GM12878 (cell line): ENCODE measurements around the gene BCR. TPM values are rescaled to one million over a fixed set of nuclear protein-coding genes. Genes with fewer than 3 reads are reported as not detected.

ENCODE experiments used
- ATAC-seq: fragments of 200-7000 bp; cut with Tn5 transposase; 3 replicates; pipeline ENCODE4 v1.9.1; 2020; ENCODE audit warnings: mild to moderate bottlenecking, moderate library complexity
- BruUV-seq: library from RNA; stranded (reverse); fragments of 400-500 nt; replicated peaks from 2 replicates; lab custom pipeline; 2021; lab: Mats Ljungman, UMichigan
- CTCF ChIA-PET: fragments of 300-600 bp; sonication (Branson Sonifier 250); formaldehyde crosslinking; extraction: SDS; loops from one replicate; lab custom pipeline; 2021; ENCODE audit warnings: inconsistent platforms; lab: Yijun Ruan, JAX
- POLR2A ChIA-PET: fragments of 350-600 bp; formaldehyde crosslinking; extraction: SDS; loops from one replicate; lab custom pipeline; 2021; ENCODE audit warnings: inconsistent platforms; lab: Charles Lee
- RAD21 ChIA-PET: fragments of 300-600 bp; sonication (Branson Sonifier 250); formaldehyde crosslinking; loops from one replicate; lab custom pipeline; 2023; ENCODE audit warnings: antibody characterized with exemption; ENCODE audit not compliant: unreplicated experiment; lab: Charles Lee
- SMC1A ChIA-PET: fragments of 300-600 bp; sonication (Branson Sonifier 250); formaldehyde crosslinking; loops from one replicate; lab custom pipeline; 2023; ENCODE audit not compliant: unreplicated experiment, uncharacterized antibody; lab: Charles Lee
- DNase-seq: peaks from one replicate; pipeline ENCODE4 v3.0.0-alpha.2; 2011; ENCODE audit warnings: low read depth, low spot score
- FAIRE-seq: peaks from 3 replicates; lab custom pipeline; 2011; peaks lifted over from hg19 to GRCh38; lab: Jason Lieb, UNC
- H2AFZ ChIP-seq: 2 replicates; pipeline ENCODE4 v1.6.0; 2011; ENCODE audit warnings: low read depth, low read length, control low read depth; ENCODE audit not compliant: control insufficient read depth
- H3K27ac ChIP-seq: 2 replicates; pipeline ENCODE4 v1.5.1; 2011; ENCODE audit warnings: control low read depth; ENCODE audit not compliant: control insufficient read depth, insufficient read depth
- H3K27me3 ChIP-seq, 2 experiments: replicated peaks in 1 of 2; 2 replicates each; pipeline versions ENCODE4 v1.6.0 to v1.6.1; 2011; ENCODE audit warnings: low read length in 1 of 2; ENCODE audit not compliant: control insufficient read depth in 2 of 2, insufficient read depth in 2 of 2
- H3K36me3 ChIP-seq, 2 experiments: 2 replicates each; pipeline ENCODE4 v1.5.1; 2011; ENCODE audit warnings: low read length in 1 of 2; ENCODE audit not compliant: control insufficient read depth in 2 of 2, insufficient read depth in 2 of 2
- H3K4me1 ChIP-seq: 2 replicates; pipeline ENCODE4 v1.6.1; 2011; ENCODE audit warnings: mild to moderate bottlenecking, low read length, moderate library complexity, mixed read lengths; ENCODE audit not compliant: control insufficient read depth, insufficient read depth
- H3K4me2 ChIP-seq: 2 replicates; pipeline ENCODE4 v1.6.0; 2011; ENCODE audit warnings: control low read depth; ENCODE audit not compliant: control insufficient read depth, insufficient read depth
- H3K4me3 ChIP-seq: fragments of 200-600 bp; sonication (generic); 2 replicates; pipeline ENCODE4 v1.5.1; 2016
- H3K79me2 ChIP-seq: 2 replicates; pipeline ENCODE4 v1.6.0; 2011; ENCODE audit warnings: low read length; ENCODE audit not compliant: control insufficient read depth, insufficient read depth
- H3K9ac ChIP-seq: 2 replicates; pipeline ENCODE4 v1.8.0; 2011; ENCODE audit warnings: low read length, control low read depth, mixed read lengths; ENCODE audit not compliant: control insufficient read depth, insufficient read depth
- H3K9me3 ChIP-seq: replicated peaks from 3 replicates; pipeline ENCODE4 v1.5.1; 2011; ENCODE audit warnings: mild to moderate bottlenecking, low read length; ENCODE audit not compliant: control insufficient read depth, insufficient read depth
- H4K20me1 ChIP-seq: 2 replicates; pipeline ENCODE4 v1.6.0; 2011; ENCODE audit not compliant: control insufficient read depth, insufficient read depth
- CEBPZ ChIP-seq: fragments of 150-350 bp; IDR thresholded peaks from 2 replicates; pipeline ENCODE4 v1.6.1; 2016; ENCODE audit warnings: low read depth, low read length
- IKZF2 ChIP-seq, 2 experiments: fragments of 450-650 bp; IDR thresholded peaks; 2 replicates each; pipeline ENCODE4 v1.6.1; 2017; ENCODE audit warnings: mild to moderate bottlenecking in 2 of 2, moderate library complexity in 2 of 2
- PAX5 ChIP-seq: IDR thresholded peaks from 2 replicates; pipeline ENCODE4 v1.6.1; 2011; ENCODE audit warnings: low read depth, low read length, borderline replicate concordance
- PBX3 ChIP-seq: IDR thresholded peaks from 2 replicates; pipeline ENCODE4 v1.6.1; 2011; ENCODE audit warnings: mild to moderate bottlenecking, low read depth, low read length, moderate library complexity; ENCODE audit not compliant: insufficient replicate concordance
- SPI1 ChIP-seq: IDR thresholded peaks from 2 replicates; pipeline ENCODE4 v1.6.1; 2011; ENCODE audit warnings: low read depth, mild to moderate bottlenecking, low read length, moderate library complexity, borderline replicate concordance; ENCODE audit not compliant: insufficient read depth
- STAT1 ChIP-seq: fragments of 450-650 bp; conservative IDR thresholded peaks from 2 replicates; pipeline ENCODE4 v1.6.1; 2014; ENCODE audit warnings: antibody characterized with exemption, mild to moderate bottlenecking
- WGBS: methylation state at CpG from one replicate; pipeline ENCODE4 v1.1.6; 2016; ENCODE audit warnings: low lambda C conversion rate; ENCODE audit not compliant: insufficient replicate concordance, insufficient coverage; ENCODE audit errors: missing lambda C conversion rate; 5-methylcytosine and 5-hydroxymethylcytosine counted together
- in situ Hi-C: fragments of 300-500 bp; cut with MboI; formaldehyde crosslinking; loops from 9 replicates; pipeline ENCODE4 v1.14.3; 2018; ENCODE audit warnings: mixed read lengths
- intact Hi-C: fragments of 100-400 bp; cut with micrococcal nuclease; formaldehyde crosslinking; loops from one replicate; pipeline ENCODE4 v1.14.2; 2022; ENCODE audit not compliant: unreplicated experiment
- polyA plus RNA-seq, 11 experiments: library from polyadenylated mRNA; depleted of rRNA in 4 of 11; unstranded in 6 of 11; stranded (reverse) in 5 of 11; fragments of >200 nt; fragmentation: Nextera tagmentation in 4 of 11; fragmentation: Illumina TruSeq in 1 of 11; extraction: Ambion mirVana in 4 of 11; extraction: Trizol in 1 of 11; gene quantifications; 1 replicate in 1 of 11; 2 replicates in 10 of 11; pipeline versions ENCODE4 v1.2.1 to v1.2.3, GENCODE V29; 2011 to 2016; ENCODE audit warnings: inconsistent platforms in 2 of 11, missing spikeins in 2 of 11, low read depth in 1 of 11
- total RNA-seq, 4 experiments: library from RNA; depleted of rRNA in 3 of 4; stranded (reverse); fragments of >200 nt in 3 of 4; fragmentation: Illumina TruSeq in 1 of 4; extraction: Trizol in 1 of 4; gene quantifications; 2 replicates each; pipeline versions ENCODE4 v1.2.1 to v1.2.3, GENCODE V29; 2013 to 2021
- TF ChIP-seq, protein P1 (sequence below): fragments of 450-650 bp; formaldehyde crosslinking; IDR thresholded peaks from 2 replicates; pipeline ENCODE4 v1.4.0; 2020; ENCODE audit warnings: mild to moderate bottlenecking, moderate library complexity
- TF ChIP-seq, protein P2 (sequence below): fragments of 450-650 bp; IDR thresholded peaks from 2 replicates; pipeline ENCODE4 v1.6.1; 2016; ENCODE audit warnings: mild to moderate bottlenecking

The BCR gene
- total and polyA plus RNA-seq, 10 of the 15 experiments (the other 5 are each of a cell fraction or from before 2014, with no cell fraction given), result 1.7 to 64.7 (median 18.4) TPM

- peaks cover 41% of the 10 kb centered on the region for H3K4me1 ChIP-seq
- ChIA-PET SMC1A (interaction anchor here (0.7 to 2.0 kb wide), 10 partner anchors 10 to 190 kb away, joined by 3 to 15 read pairs (median 4); no protein-coding TSS in a partner anchor), CTCF (interaction anchor here (0.6 to 2.0 kb wide), 14 partner anchors 11 to 191 kb away, joined by 3 to 21 read pairs (median 4); no protein-coding TSS in a partner anchor), RAD21 (interaction anchor here (0.6 to 2.7 kb wide), 11 partner anchors 8 to 1410 kb away, joined by 3 to 13 read pairs (median 4); partner anchors contain the start of gene BCR), POLR2A (interaction anchor here (0.5 to 3.2 kb wide), 13 partner anchors 10 to 1286 kb away, joined by 3 to 9 read pairs (median 3); no protein-coding TSS in a partner anchor)
- peak; percentile 56 for FAIRE-seq
- BruUV-seq, result no TSS peak
- no peaks in the 10 kb centered on the region for H3K9me3 ChIP-seq
- H3K79me2 ChIP-seq, result no peaks in the 10 kb centered on the region
- 25% methylated on average over 57 of the region's 62 CpGs for WGBS
- H3K27me3 ChIP-seq, result no peaks in the 10 kb centered on the region
- H3K27ac ChIP-seq, result no peak within 1 kb of the TSS
- DNase-seq, result peak; percentile 77
- peak within 1 kb of the TSS; percentile 70 for H3K4me2 ChIP-seq
- no peaks in the 10 kb centered on the region for H3K36me3 ChIP-seq
- peak; percentile 73 for ATAC-seq
- H4K20me1 ChIP-seq, result no peaks in the 10 kb centered on the region
- peak within 1 kb of the TSS; percentile 42 for H2AFZ ChIP-seq
- intact Hi-C loops, result loop anchor here (10.0 kb wide), 1 partner anchor 290 kb away; no protein-coding TSS in a partner anchor
- peak within 1 kb of the TSS; percentile 47; the same call in 1 of the 2 replicates for H3K9ac ChIP-seq
- H3K4me3 ChIP-seq, result peak within 1 kb of the TSS; percentile 43
- in situ Hi-C loops, result no loop called here
- TF ChIP-seq SPI1, result no peak
- TF ChIP-seq, protein P1, sequence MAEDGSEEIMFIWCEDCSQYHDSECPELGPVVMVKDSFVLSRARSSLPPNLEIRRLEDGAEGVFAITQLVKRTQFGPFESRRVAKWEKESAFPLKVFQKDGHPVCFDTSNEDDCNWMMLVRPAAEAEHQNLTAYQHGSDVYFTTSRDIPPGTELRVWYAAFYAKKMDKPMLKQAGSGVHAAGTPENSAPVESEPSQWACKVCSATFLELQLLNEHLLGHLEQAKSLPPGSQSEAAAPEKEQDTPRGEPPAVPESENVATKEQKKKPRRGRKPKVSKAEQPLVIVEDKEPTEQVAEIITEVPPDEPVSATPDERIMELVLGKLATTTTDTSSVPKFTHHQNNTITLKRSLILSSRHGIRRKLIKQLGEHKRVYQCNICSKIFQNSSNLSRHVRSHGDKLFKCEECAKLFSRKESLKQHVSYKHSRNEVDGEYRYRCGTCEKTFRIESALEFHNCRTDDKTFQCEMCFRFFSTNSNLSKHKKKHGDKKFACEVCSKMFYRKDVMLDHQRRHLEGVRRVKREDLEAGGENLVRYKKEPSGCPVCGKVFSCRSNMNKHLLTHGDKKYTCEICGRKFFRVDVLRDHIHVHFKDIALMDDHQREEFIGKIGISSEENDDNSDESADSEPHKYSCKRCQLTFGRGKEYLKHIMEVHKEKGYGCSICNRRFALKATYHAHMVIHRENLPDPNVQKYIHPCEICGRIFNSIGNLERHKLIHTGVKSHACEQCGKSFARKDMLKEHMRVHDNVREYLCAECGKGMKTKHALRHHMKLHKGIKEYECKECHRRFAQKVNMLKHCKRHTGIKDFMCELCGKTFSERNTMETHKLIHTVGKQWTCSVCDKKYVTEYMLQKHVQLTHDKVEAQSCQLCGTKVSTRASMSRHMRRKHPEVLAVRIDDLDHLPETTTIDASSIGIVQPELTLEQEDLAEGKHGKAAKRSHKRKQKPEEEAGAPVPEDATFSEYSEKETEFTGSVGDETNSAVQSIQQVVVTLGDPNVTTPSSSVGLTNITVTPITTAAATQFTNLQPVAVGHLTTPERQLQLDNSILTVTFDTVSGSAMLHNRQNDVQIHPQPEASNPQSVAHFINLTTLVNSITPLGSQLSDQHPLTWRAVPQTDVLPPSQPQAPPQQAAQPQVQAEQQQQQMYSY (CRISPR knock-in tag), result no peak
- TF ChIP-seq PAX5, result no peak
- no peak for TF ChIP-seq IKZF2 (IDR thresholded peaks at IDR 0.05)
- no peak for TF ChIP-seq CEBPZ
- TF ChIP-seq PBX3, result peak; percentile 87
- TF ChIP-seq, protein P2, sequence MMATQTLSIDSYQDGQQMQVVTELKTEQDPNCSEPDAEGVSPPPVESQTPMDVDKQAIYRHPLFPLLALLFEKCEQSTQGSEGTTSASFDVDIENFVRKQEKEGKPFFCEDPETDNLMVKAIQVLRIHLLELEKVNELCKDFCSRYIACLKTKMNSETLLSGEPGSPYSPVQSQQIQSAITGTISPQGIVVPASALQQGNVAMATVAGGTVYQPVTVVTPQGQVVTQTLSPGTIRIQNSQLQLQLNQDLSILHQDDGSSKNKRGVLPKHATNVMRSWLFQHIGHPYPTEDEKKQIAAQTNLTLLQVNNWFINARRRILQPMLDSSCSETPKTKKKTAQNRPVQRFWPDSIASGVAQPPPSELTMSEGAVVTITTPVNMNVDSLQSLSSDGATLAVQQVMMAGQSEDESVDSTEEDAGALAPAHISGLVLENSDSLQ, result peak; percentile 95
- TF ChIP-seq STAT1, result no peak
Measured at GRCh38 chr22:23144932-23145877, 35.1 kb upstream of the BCR start, which contains the start of gene RAB36. Gene RAB36, plus strand, starts transcription at chr22:23145477. Its CDS starts 1,140 bp downstream, at chr22:23146617.
